ENCODE data around the gene LIPI.

Gene LIPI

DNA sequence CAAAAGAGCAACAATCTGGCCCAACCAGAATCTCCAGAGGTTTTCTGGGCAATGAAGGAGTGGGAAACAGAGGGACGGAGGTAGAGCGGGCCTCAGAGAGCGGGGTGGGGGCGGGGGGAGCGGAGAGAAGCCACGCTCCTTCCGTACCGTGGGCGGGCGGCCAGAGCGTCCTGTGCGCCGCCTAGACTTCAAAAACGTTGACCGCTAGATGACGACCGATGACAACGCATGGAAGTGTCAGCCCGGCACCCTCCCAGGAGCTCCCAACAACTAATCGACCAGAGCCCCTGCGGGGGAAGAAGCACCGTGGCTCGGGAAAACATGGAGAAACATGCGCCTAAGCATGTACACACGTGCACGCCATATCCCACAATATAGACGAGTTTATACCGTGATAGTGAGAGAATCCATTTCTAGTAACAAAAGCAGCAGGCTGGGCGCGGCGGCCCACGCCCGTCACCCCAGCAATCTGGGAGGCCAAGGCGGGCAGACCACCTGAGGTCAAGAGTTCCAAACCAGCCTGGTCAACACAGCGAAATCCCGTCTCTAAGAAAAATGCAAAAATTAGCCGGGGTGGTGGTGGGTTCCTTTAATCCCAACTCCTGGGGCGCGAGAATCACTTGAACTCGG, 131.9 kb downstream of the LIPI start:
- Histone ChIP-seq H3K9me3 (replicated peaks in 1 of 2; ENCODE audit: control insufficient read depth in 2 of 2, insufficient read depth in 1 of 2, low read depth in 1 of 2, low read length in 2 of 2) (peaks cover 18 to 25% of the 10 kb centered on the region in 2 donors), H3K79me1 (ENCODE audit: low read depth, low read length) (no peaks in the 10 kb centered on the region), H3K27ac (replicated peaks; ENCODE audit: low read length) (no peak overlapping the region), H2BK5ac (ENCODE audit: low read length) (no peak overlapping the region), H2BK15ac (ENCODE audit: low read length) (no peak overlapping the region), H2AFZ (ENCODE audit: low read length) (no peak overlapping the region), H2BK12ac (ENCODE audit: low read length) (no peak overlapping the region), H4K91ac (ENCODE audit: low read depth, low read length, poor library complexity) (no peak overlapping the region), H3K23ac (ENCODE audit: low read depth, low read length, poor library complexity) (no peak overlapping the region), H3K27me3 (ENCODE audit: control insufficient read depth in 3 of 3, insufficient read depth in 3 of 3, low read depth in 1 of 3, low read length in 3 of 3) (no peaks in the 10 kb centered on the region), H4K8ac (ENCODE audit: low read depth, low read length) (no peak overlapping the region), H2AK5ac (ENCODE audit: low read depth, low read length) (no peak overlapping the region), H3K9ac (ENCODE audit: low read depth, low read length, poor library complexity) (no peak overlapping the region), H3K36me3 (replicated peaks in 1 of 2; ENCODE audit: control insufficient read depth in 2 of 2, insufficient read depth in 2 of 2, low read length in 2 of 2) (peaks cover 13 to 24% of the 10 kb centered on the region in 2 donors), H3K4me2 (ENCODE audit: insufficient read depth, low read length, poor library complexity, severe bottlenecking) (no peak overlapping the region), H3K18ac (ENCODE audit: low read length) (no peak overlapping the region), H2BK120ac (ENCODE audit: low read depth, low read length) (no peak overlapping the region), H3K4me1 (ENCODE audit: control insufficient read depth in 2 of 2, insufficient read depth in 1 of 2, low read depth in 1 of 2, low read length in 2 of 2) (peaks cover 7 to 10% of the 10 kb centered on the region in 2 donors), H3K4me3 (ENCODE audit: low read length in 2 of 2) (no peak overlapping the region), H3K14ac (ENCODE audit: low read length) (no peak overlapping the region), H3K4ac (ENCODE audit: low read length) (no peak overlapping the region)
- DNase-seq (ENCODE audit: low spot score), result no peak
- WGBS, 2 donors (ENCODE audit: extremely low coverage in 2 of 2, insufficient read length in 2 of 2, insufficient replicate concordance in 1 of 2), result no CpG with 5 or more reads among the region's 40 CpGs

DNA sequence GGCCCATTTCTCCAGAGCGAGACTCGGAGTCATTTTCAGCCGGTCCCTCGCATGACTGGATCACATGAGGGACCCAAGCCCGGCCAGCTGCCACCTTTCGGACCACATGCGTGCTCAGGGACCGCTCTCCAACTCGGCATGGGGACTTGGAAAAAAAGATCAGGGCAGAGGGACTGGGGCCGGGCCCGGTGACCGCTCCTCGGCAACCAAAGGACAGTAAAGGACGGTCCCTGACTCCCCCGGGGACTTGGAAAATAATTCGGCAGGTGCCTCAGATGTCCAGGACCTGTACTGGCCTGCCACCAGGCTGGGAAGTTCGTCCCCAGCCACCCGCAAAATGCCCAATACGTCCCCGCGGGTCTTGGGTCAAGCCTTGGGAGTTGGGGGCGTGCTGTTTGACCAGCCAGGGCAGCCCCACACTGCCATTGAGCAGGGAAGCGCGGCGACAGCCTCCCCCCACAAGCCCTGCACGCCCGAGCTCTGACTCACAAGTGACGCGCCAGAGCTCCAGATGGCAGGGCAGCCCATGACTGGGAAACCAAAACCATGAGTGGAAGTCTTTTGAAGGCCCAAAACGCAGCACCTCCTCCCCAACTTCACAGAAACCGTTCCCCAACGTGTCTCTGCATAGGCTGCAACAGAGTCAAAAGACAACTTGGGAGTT, 134.5 kb downstream of the LIPI start:
- H4K91ac ChIP-seq (ENCODE audit: low read depth, low read length, poor library complexity), result no peak overlapping the region
- no peak overlapping the region for H3K4ac ChIP-seq (ENCODE audit: low read length)
- H2AFZ ChIP-seq (ENCODE audit: low read length), result no peak overlapping the region
- no peak overlapping the region for H2BK120ac ChIP-seq (ENCODE audit: low read depth, low read length)
- no peak overlapping the region for H3K4me3 ChIP-seq (ENCODE audit: low read length in 2 of 2)
- no peaks in the 10 kb centered on the region for H3K27me3 ChIP-seq (ENCODE audit: control insufficient read depth in 3 of 3, insufficient read depth in 3 of 3, low read depth in 1 of 3, low read length in 3 of 3)
- no CpG with 5 or more reads among the region's 32 CpGs for WGBS, 2 donors (ENCODE audit: extremely low coverage in 2 of 2, insufficient read length in 2 of 2, insufficient replicate concordance in 1 of 2)
- no peak overlapping the region for H2AK5ac ChIP-seq (ENCODE audit: low read depth, low read length)
- no peak overlapping the region for H3K9ac ChIP-seq (ENCODE audit: low read depth, low read length, poor library complexity)
- H3K23ac ChIP-seq (ENCODE audit: low read depth, low read length, poor library complexity), result no peak overlapping the region
- no peak overlapping the region for H3K4me2 ChIP-seq (ENCODE audit: insufficient read depth, low read length, poor library complexity, severe bottlenecking)
- peak overlapping the region; percentile 21 for H2BK5ac ChIP-seq (ENCODE audit: low read length)
- peak overlapping the region; percentile 46 for H3K18ac ChIP-seq (ENCODE audit: low read length)
- H2BK15ac ChIP-seq (ENCODE audit: low read length), result no peak overlapping the region
- peaks cover 10 to 34% of the 10 kb centered on the region in 2 donors for H3K36me3 ChIP-seq (replicated peaks in 1 of 2; ENCODE audit: control insufficient read depth in 2 of 2, insufficient read depth in 2 of 2, low read length in 2 of 2)
- H3K4me1 ChIP-seq (ENCODE audit: control insufficient read depth in 2 of 2, insufficient read depth in 1 of 2, low read depth in 1 of 2, low read length in 2 of 2), result peaks cover 7 to 10% of the 10 kb centered on the region in 2 donors
- H2BK12ac ChIP-seq (ENCODE audit: low read length), result no peak overlapping the region
- DNase-seq (ENCODE audit: low spot score), result no peak
- peak overlapping the region; percentile 33 for H3K14ac ChIP-seq (ENCODE audit: low read length)
- H4K8ac ChIP-seq (ENCODE audit: low read depth, low read length), result no peak overlapping the region
- peaks cover 3% of the 10 kb centered on the region for H3K79me1 ChIP-seq (ENCODE audit: low read depth, low read length)
- H3K27ac ChIP-seq (replicated peaks; ENCODE audit: low read length), result no peak overlapping the region
- peaks cover 17 to 18% of the 10 kb centered on the region in 2 donors for H3K9me3 ChIP-seq (replicated peaks in 1 of 2; ENCODE audit: control insufficient read depth in 2 of 2, insufficient read depth in 1 of 2, low read depth in 1 of 2, low read length in 2 of 2)

DNA sequence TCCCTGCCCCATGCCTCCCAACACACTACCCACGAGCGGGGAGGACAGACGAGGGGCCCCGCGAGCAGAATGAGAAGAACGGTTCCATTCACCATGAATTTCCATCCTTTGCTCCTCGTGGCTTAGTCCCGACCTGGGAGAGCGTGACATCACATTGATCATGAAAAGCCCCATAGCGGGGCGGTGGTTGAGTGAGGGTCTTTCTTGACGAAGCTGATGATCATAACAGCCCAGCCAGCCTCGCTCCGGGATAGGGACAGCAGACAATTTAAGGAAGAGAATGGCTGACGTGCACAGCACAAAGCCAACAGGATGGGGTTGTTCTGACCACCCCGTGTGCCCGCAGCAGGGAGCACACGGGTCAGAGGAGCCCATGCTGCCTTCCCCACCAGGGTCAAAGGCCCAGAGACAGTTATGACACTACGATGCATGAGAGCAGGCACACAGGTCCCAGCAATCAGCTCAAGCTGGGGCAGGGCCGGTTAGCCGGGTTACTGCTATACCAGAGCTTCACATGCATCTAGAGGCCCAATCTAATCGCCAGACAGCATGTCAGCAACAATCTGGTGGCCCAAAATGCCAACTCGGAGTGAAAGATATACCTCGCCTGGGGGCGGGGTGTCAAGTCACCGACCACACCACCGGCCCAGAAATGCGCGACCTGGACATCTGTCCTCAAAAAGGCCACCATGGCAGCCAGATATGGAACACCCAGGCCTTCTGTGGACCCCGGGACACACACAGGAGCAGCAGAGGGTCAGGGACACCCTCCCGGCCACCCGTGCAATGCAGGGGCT, 135.2 kb downstream of the LIPI start:
- no peak for DNase-seq (ENCODE audit: low spot score)
- Histone ChIP-seq H2BK12ac (ENCODE audit: low read length) (no peak overlapping the region), H2AFZ (ENCODE audit: low read length) (no peak overlapping the region), H4K8ac (ENCODE audit: low read depth, low read length) (no peak overlapping the region), H3K4me3 (ENCODE audit: low read length in 2 of 2) (peak overlapping the region in 1 of 2 donors; percentile 43), H3K27me3 (ENCODE audit: control insufficient read depth in 3 of 3, insufficient read depth in 3 of 3, low read depth in 1 of 3, low read length in 3 of 3) (no peaks in the 10 kb centered on the region), H3K9ac (ENCODE audit: low read depth, low read length, poor library complexity) (no peak overlapping the region), H3K4me2 (ENCODE audit: insufficient read depth, low read length, poor library complexity, severe bottlenecking) (no peak overlapping the region), H3K23ac (ENCODE audit: low read depth, low read length, poor library complexity) (no peak overlapping the region), H3K36me3 (replicated peaks in 1 of 2; ENCODE audit: control insufficient read depth in 2 of 2, insufficient read depth in 2 of 2, low read length in 2 of 2) (peaks cover 12 to 41% of the 10 kb centered on the region in 2 donors), H2BK5ac (ENCODE audit: low read length) (no peak overlapping the region), H2BK120ac (ENCODE audit: low read depth, low read length) (no peak overlapping the region), H3K14ac (ENCODE audit: low read length) (no peak overlapping the region), H3K4ac (ENCODE audit: low read length) (no peak overlapping the region), H3K79me1 (ENCODE audit: low read depth, low read length) (peaks cover 3% of the 10 kb centered on the region), H4K91ac (ENCODE audit: low read depth, low read length, poor library complexity) (no peak overlapping the region), H3K18ac (ENCODE audit: low read length) (peak overlapping the region; percentile 15), H2BK15ac (ENCODE audit: low read length) (no peak overlapping the region), H3K4me1 (ENCODE audit: control insufficient read depth in 2 of 2, insufficient read depth in 1 of 2, low read depth in 1 of 2, low read length in 2 of 2) (peaks cover 4 to 5% of the 10 kb centered on the region in 2 donors), H3K27ac (replicated peaks; ENCODE audit: low read length) (no peak overlapping the region), H2AK5ac (ENCODE audit: low read depth, low read length) (no peak overlapping the region), H3K9me3 (replicated peaks in 1 of 2; ENCODE audit: control insufficient read depth in 2 of 2, insufficient read depth in 1 of 2, low read depth in 1 of 2, low read length in 2 of 2) (peaks cover 17 to 18% of the 10 kb centered on the region in 2 donors)
- WGBS, 2 donors (ENCODE audit: extremely low coverage in 2 of 2, insufficient read length in 2 of 2, insufficient replicate concordance in 1 of 2), result no CpG with 5 or more reads among the region's 32 CpGs

DNA sequence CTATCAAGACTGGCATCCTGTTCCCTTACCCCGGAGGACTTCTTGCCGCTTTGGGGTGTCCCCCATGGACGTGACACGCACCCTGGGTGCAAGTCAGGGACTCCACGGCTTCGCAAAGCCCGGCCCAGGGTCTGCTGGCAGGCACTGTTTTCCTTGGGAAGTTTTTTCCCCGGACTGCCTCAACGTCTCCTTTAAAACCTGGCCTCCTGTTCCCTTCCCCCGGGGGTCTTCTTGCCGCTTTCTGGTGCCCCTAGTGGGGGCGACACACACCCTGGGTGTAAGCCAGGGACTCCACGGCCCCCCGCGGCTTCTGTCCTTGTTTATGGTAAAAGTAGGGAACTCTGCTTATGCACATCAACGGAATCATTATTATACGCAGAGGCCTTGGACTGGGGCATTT, 136.6 kb downstream of the LIPI start:
- H4K91ac ChIP-seq (ENCODE audit: low read depth, low read length, poor library complexity), result no peak overlapping the region
- no peak overlapping the region for H3K4ac ChIP-seq (ENCODE audit: low read length)
- H3K9ac ChIP-seq (ENCODE audit: low read depth, low read length, poor library complexity), result no peak overlapping the region
- H2BK5ac ChIP-seq (ENCODE audit: low read length), result no peak overlapping the region
- H2BK12ac ChIP-seq (ENCODE audit: low read length), result no peak overlapping the region
- no peak overlapping the region for H2BK120ac ChIP-seq (ENCODE audit: low read depth, low read length)
- H3K4me2 ChIP-seq (ENCODE audit: insufficient read depth, low read length, poor library complexity, severe bottlenecking), result no peak overlapping the region
- H3K27ac ChIP-seq (replicated peaks; ENCODE audit: low read length), result no peak overlapping the region
- H3K4me1 ChIP-seq (ENCODE audit: control insufficient read depth in 2 of 2, insufficient read depth in 1 of 2, low read depth in 1 of 2, low read length in 2 of 2), result no peaks in the 10 kb centered on the region
- no peaks in the 10 kb centered on the region for H3K27me3 ChIP-seq (ENCODE audit: control insufficient read depth in 3 of 3, insufficient read depth in 3 of 3, low read depth in 1 of 3, low read length in 3 of 3)
- H3K79me1 ChIP-seq (ENCODE audit: low read depth, low read length), result peaks cover 9% of the 10 kb centered on the region
- no peak overlapping the region for H4K8ac ChIP-seq (ENCODE audit: low read depth, low read length)
- no peak overlapping the region for H2AK5ac ChIP-seq (ENCODE audit: low read depth, low read length)
- peaks cover 12 to 41% of the 10 kb centered on the region in 2 donors for H3K36me3 ChIP-seq (replicated peaks in 1 of 2; ENCODE audit: control insufficient read depth in 2 of 2, insufficient read depth in 2 of 2, low read length in 2 of 2)
- H2BK15ac ChIP-seq (ENCODE audit: low read length), result no peak overlapping the region
- WGBS, 2 donors (ENCODE audit: extremely low coverage in 2 of 2, insufficient read length in 2 of 2, insufficient replicate concordance in 1 of 2), result no CpG with 5 or more reads among the region's 17 CpGs
- no peak overlapping the region for H3K18ac ChIP-seq (ENCODE audit: low read length)
- H3K4me3 ChIP-seq (ENCODE audit: low read length in 2 of 2), result no peak overlapping the region
- no peak for DNase-seq (ENCODE audit: low spot score)
- no peak overlapping the region for H2AFZ ChIP-seq (ENCODE audit: low read length)
- H3K23ac ChIP-seq (ENCODE audit: low read depth, low read length, poor library complexity), result no peak overlapping the region
- H3K14ac ChIP-seq (ENCODE audit: low read length), result no peak overlapping the region
- peaks cover 17 to 20% of the 10 kb centered on the region in 2 donors for H3K9me3 ChIP-seq (replicated peaks in 1 of 2; ENCODE audit: control insufficient read depth in 2 of 2, insufficient read depth in 1 of 2, low read depth in 1 of 2, low read length in 2 of 2)

Measured in neuronal stem cell (in vitro differentiated cells).